ENCODE data around the gene VEPH1. TPM values are rescaled to one million over a fixed set of nuclear protein-coding genes. Genes with fewer than 3 reads are reported as not detected.

VEPH1 gene
- total RNA-seq, 1 donor from 2014 or later: 9.5 TPM

GRCh38 chr3:157271283-157271882, 231.8 kb downstream of the VEPH1 start:
- no peak for DNase-seq (ENCODE audit: low read depth in 2 of 2)

GRCh38 chr3:157268026-157268425, 235.2 kb downstream of the VEPH1 start:
- DNase-seq (ENCODE audit: low read depth in 2 of 2): no peak

GRCh38 chr3:157265931-157266330, 237.3 kb downstream of the VEPH1 start:
- no peak for DNase-seq (ENCODE audit: low read depth in 2 of 2)

GRCh38 chr3:157263027-157263426, 240.2 kb downstream of the VEPH1 start:
- peak in 1 of 2 donors; percentile 83 for DNase-seq (ENCODE audit: low read depth in 2 of 2)

GRCh38 chr3:157261000-157261399, 242.2 kb downstream of the VEPH1 start:
- DNase-seq (ENCODE audit: low read depth in 2 of 2): no peak

GRCh38 chr3:157259825-157260224, 243.4 kb downstream of the VEPH1 start:
- no peak for DNase-seq (ENCODE audit: low read depth in 2 of 2)

- no peak for DNase-seq (ENCODE audit: low read depth in 2 of 2)
Measured at GRCh38 chr3:157257101-157257500, 246.1 kb downstream of the VEPH1 start.

GRCh38 chr3:157255797-157256196, 247.4 kb downstream of the VEPH1 start:
- DNase-seq (ENCODE audit: low read depth in 2 of 2): no peak

GRCh38 chr3:157251685-157252084, 251.5 kb downstream of the VEPH1 start:
- no peak for DNase-seq (ENCODE audit: low read depth in 2 of 2)

GRCh38 chr3:157249606-157250005, 253.6 kb downstream of the VEPH1 start:
- DNase-seq (ENCODE audit: low read depth in 2 of 2): no peak

GRCh38 chr3:157248590-157249422, 254.4 kb downstream of the VEPH1 start:
- peak; percentile 90 to 97 for DNase-seq (ENCODE audit: low read depth in 2 of 2)

GRCh38 chr3:157247391-157247790, 255.8 kb downstream of the VEPH1 start:
- peak in 1 of 2 donors; percentile 54 for DNase-seq (ENCODE audit: low read depth in 2 of 2)

GRCh38 chr3:157242836-157243235, 260.4 kb downstream of the VEPH1 start:
- DNase-seq (ENCODE audit: low read depth in 2 of 2): no peak

GRCh38 chr3:157241599-157241998, 261.6 kb downstream of the VEPH1 start:
- DNase-seq (ENCODE audit: low read depth in 2 of 2): no peak

- no peak for DNase-seq (ENCODE audit: low read depth in 2 of 2)
Measured at GRCh38 chr3:157240408-157240807, 262.8 kb downstream of the VEPH1 start.

GRCh38 chr3:157239082-157239704, 264.0 kb downstream of the VEPH1 start:
- peak; percentile 23 to 65 for DNase-seq (ENCODE audit: low read depth in 2 of 2)

GRCh38 chr3:157238457-157238856, 264.8 kb downstream of the VEPH1 start:
- DNase-seq (ENCODE audit: low read depth in 2 of 2): no peak

GRCh38 chr3:157237886-157238285, 265.3 kb downstream of the VEPH1 start:
- no peak for DNase-seq (ENCODE audit: low read depth in 2 of 2)

- DNase-seq (ENCODE audit: low read depth in 2 of 2): no peak
Measured at GRCh38 chr3:157235291-157235690, 267.9 kb downstream of the VEPH1 start.

- DNase-seq (ENCODE audit: low read depth in 2 of 2): no peak
Measured at GRCh38 chr3:157233923-157234322, 269.3 kb downstream of the VEPH1 start.

GRCh38 chr3:157232141-157232540, 271.1 kb downstream of the VEPH1 start:
- no peak for DNase-seq (ENCODE audit: low read depth in 2 of 2)

- DNase-seq (ENCODE audit: low read depth in 2 of 2): no peak
Measured at GRCh38 chr3:157231071-157231470, 272.1 kb downstream of the VEPH1 start.
